AG10803 (cell line): ENCODE results near the gene PALS1.

Experiments used
- DNase-seq: peaks from one replicate; pipeline ENCODE4 v3.0.0; 2010; ENCODE audit warnings: low read depth
- H3K4me3 ChIP-seq: 2 replicates; pipeline ENCODE4 v1.5.1; 2011; ENCODE audit warnings: mild to moderate bottlenecking, low read length, control low read depth
- CTCF ChIP-seq: conservative IDR thresholded peaks from 2 replicates; pipeline ENCODE4 v1.5.1; 2011; ENCODE audit warnings: mild to moderate bottlenecking, low read length, control low read depth, inconsistent platforms

Gene PALS1

GRCh38 chr14:67221248-67221981 lies 19.8 kb upstream of the PALS1 start:
- no peak for TF ChIP-seq CTCF
- H3K4me3 ChIP-seq, result no peak overlapping the region
- peak; percentile 86 for DNase-seq

- no peak for TF ChIP-seq CTCF
- no peak overlapping the region for H3K4me3 ChIP-seq
- no peak for DNase-seq
Observed at GRCh38 chr14:67221982-67222328, 19.3 kb upstream of the PALS1 start.

- DNase-seq, result no peak
- no peak for TF ChIP-seq CTCF
- H3K4me3 ChIP-seq, result no peak overlapping the region
Observed at GRCh38 chr14:67225523-67225922, 15.7 kb upstream of the PALS1 start.

- no peak for TF ChIP-seq CTCF
- peak; percentile 25 for DNase-seq
- peak overlapping the region; percentile 26 for H3K4me3 ChIP-seq
Observed at GRCh38 chr14:67228325-67228984, 12.8 kb upstream of the PALS1 start.

- no peak for TF ChIP-seq CTCF
- no peak for DNase-seq
- H3K4me3 ChIP-seq, result no peak overlapping the region
Observed at GRCh38 chr14:67232066-67232465, 9.2 kb upstream of the PALS1 start.

- TF ChIP-seq CTCF, result no peak
- no peak for DNase-seq
- no peak overlapping the region for H3K4me3 ChIP-seq
Observed at GRCh38 chr14:67232621-67233020, 8.6 kb upstream of the PALS1 start.

GRCh38 chr14:67237591-67237990 lies 3.6 kb upstream of the PALS1 start:
- DNase-seq, result no peak
- H3K4me3 ChIP-seq, result no peak overlapping the region
- no peak for TF ChIP-seq CTCF
